Large intestine (tissue), 3 donors: ENCODE data around the gene ARNT2. TPM values are rescaled to one million over a fixed set of nuclear protein-coding genes. Genes with fewer than 3 reads are reported as not detected.

Experiments used
- DNase-seq, 2 donors: peaks; one replicate each; pipeline versions ENCODE4 v3.0.0 to v3.0.0-alpha.2; 2013
- H3K27ac ChIP-seq: one replicate; pipeline ENCODE4 v1.5.1; 2013; ENCODE audit warnings: low read length
- H3K27me3 ChIP-seq: 2 replicates; pipeline ENCODE4 v1.6.1; 2013; ENCODE audit warnings: low read length; ENCODE audit not compliant: control insufficient read depth, insufficient read depth
- H3K36me3 ChIP-seq: 2 replicates; pipeline ENCODE4 v1.6.1; 2013; ENCODE audit warnings: low read length; ENCODE audit not compliant: control insufficient read depth, insufficient read depth
- H3K4me1 ChIP-seq: one replicate; pipeline ENCODE4 v1.6.1; 2013; ENCODE audit warnings: low read length; ENCODE audit not compliant: control insufficient read depth, insufficient read depth
- H3K4me3 ChIP-seq: one replicate; pipeline ENCODE4 v1.5.1; 2013; ENCODE audit warnings: low read length
- H3K9me3 ChIP-seq: one replicate; pipeline ENCODE4 v1.6.1; 2013; ENCODE audit warnings: mild to moderate bottlenecking, low read depth, low read length, moderate library complexity; ENCODE audit not compliant: control insufficient read depth
- WGBS: methylation state at CpG from one replicate; pipeline ENCODE4 v1.1.5; 2013; ENCODE audit warnings: low lambda C conversion rate; ENCODE audit not compliant: insufficient coverage; 5-methylcytosine and 5-hydroxymethylcytosine counted together
- polyA plus RNA-seq: library from polyadenylated mRNA; unstranded; fragments of 120-200 nt; gene quantifications from one replicate; pipeline ENCODE4 v1.2.1, GENCODE V29; 2013

The ARNT2 gene
- polyA plus RNA-seq, 1 donor = 8.0 TPM

DNA sequence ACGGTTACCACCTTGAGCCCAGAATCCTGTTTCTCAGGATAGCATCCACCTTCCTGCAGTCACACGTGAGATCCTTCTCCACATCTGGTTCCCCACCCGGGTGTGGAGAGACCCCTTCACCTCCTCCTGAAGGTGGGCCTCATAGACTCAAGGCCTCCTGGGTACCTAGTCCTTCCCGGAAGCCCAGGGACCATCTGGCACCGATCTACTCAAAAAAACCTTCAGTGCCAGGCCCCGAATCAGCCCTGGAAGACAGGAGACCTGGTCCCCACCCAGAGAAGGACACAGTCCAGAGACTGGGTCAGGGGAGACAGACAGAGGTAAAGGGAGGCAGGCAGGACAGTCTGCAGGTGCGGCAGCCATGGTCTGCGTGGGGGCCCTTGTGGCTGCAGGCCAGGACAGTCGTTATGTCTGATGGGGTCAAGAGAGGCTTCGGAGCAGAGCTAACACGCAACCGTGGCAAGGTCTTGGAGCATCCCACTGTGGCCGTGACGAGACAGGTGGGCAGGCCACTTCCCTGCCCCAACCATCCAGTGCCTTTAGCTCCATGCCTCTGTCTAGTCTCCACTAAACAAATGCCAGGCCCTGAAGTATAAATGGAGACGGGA is 178.7 kb downstream of the ARNT2 start:
- Histone ChIP-seq H3K4me3 (no peak overlapping the region), H3K4me1 (no peaks in the 10 kb centered on the region), H3K9me3 (no peaks in the 10 kb centered on the region), H3K36me3 (no peaks in the 10 kb centered on the region), H3K27ac (no peak overlapping the region), H3K27me3 (no peaks in the 10 kb centered on the region)
- no peak for DNase-seq
- no CpG with 5 or more reads among the region's 15 CpGs for WGBS

DNA sequence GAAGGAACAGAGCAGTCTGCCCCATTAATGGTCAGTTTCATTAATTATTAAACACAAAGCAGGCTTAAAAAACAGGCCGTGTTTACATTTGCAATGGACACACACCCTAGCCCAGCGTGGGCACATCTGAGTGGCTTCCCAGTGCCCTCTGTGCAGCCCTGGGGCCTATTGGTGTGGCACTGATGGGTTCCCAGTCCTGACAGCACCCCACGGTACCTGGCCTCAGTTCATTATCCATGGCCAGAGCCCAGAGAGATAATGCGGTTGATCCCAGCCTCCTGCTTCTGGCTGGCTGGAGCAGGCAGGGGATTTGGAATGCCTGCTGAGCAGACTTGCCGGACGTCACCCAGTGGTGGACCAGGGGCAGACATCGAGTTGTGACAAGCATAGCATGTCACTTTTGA is 180.4 kb downstream of the ARNT2 start:
- Histone ChIP-seq H3K4me1 (no peaks in the 10 kb centered on the region), H3K27me3 (no peaks in the 10 kb centered on the region), H3K9me3 (no peaks in the 10 kb centered on the region), H3K27ac (no peak overlapping the region), H3K4me3 (no peak overlapping the region), H3K36me3 (no peaks in the 10 kb centered on the region)
- WGBS = no CpG with 5 or more reads among the region's 7 CpGs
- no peak for DNase-seq

DNA sequence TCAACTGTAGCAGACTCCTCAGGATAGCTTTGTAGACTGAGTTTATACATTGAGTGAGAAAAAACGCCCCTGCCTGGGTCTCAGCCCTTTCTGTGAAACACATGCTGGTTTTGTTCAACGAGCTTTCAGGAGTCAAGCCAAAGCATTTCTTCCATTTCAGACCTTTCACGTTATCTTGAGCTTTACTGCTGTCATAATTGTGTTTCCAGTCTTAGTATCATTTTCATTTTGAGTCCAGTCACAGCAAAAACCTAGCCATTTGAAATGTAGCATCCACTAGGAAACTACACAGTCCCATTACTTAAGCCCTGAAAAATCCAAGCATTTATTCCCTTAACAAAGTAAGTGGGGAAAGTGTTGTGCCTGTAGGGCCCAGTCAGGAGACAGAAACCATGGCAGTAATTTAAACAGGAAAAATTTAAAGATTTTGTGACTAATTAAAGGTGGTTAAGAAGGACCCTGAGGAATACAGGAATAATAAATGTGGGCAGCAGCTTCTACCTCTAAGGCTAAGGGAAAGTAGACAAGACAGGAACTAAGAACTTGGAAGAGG is 180.9 kb downstream of the ARNT2 start:
- no peak overlapping the region for H3K27ac ChIP-seq
- H3K27me3 ChIP-seq = no peaks in the 10 kb centered on the region
- no peak for DNase-seq
- no peaks in the 10 kb centered on the region for H3K9me3 ChIP-seq
- 80% methylated on average over 1 of the region's 3 CpGs for WGBS
- H3K36me3 ChIP-seq = no peaks in the 10 kb centered on the region
- H3K4me3 ChIP-seq = no peak overlapping the region
- H3K4me1 ChIP-seq = no peaks in the 10 kb centered on the region

DNA sequence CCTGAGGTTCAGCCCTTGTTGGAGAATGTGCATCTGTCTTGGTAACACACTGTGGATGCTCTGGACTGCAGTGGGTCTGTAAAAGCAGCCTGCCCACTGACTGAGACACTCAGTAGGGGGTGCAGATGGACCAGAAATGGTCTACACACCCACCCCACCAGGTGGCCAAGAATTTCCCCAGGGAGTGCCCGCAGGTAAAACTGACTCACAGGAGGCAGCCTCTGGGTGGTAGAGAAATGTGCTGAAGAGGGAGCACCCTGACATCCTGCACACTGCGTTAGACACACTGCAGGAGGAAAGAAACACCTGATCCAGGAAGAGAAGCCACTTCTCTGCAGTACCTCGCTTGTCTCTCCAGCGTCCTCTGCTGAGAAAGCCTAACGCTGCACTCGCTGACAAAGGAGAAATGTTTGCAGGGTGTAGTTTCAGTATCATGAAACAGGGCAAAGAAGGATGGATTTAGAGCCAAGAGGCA is 181.4 kb downstream of the ARNT2 start:
- Histone ChIP-seq H3K4me1 (no peaks in the 10 kb centered on the region), H3K36me3 (no peaks in the 10 kb centered on the region), H3K27ac (no peak overlapping the region), H3K4me3 (no peak overlapping the region), H3K9me3 (no peaks in the 10 kb centered on the region), H3K27me3 (no peaks in the 10 kb centered on the region)
- 67% methylated on average over 1 of the region's 6 CpGs for WGBS
- DNase-seq = no peak

DNA sequence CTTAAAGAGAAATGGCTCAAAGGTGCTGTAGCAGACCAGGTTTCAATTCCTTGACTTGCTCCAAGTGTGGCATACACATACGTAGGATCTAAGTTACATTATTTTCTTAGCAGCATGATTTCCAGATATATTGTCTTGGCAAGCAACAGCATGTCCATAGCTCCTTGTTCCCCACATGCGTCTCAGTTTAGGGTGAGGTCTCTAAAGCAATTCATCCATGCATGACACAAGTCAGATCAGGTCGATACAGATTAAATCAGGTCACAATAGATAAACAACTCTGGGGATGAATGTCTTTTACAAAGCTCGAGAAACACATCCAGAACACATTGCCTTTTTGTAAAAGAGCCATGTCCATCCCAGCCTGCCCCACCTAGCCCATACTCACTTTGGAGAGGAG is 182.0 kb downstream of the ARNT2 start:
- 80% methylated on average over 2 of the region's 4 CpGs for WGBS
- no peak overlapping the region for H3K27ac ChIP-seq
- no peaks in the 10 kb centered on the region for H3K36me3 ChIP-seq
- no peaks in the 10 kb centered on the region for H3K27me3 ChIP-seq
- H3K4me3 ChIP-seq = no peak overlapping the region
- H3K4me1 ChIP-seq = no peaks in the 10 kb centered on the region
- no peaks in the 10 kb centered on the region for H3K9me3 ChIP-seq
- DNase-seq = no peak

DNA sequence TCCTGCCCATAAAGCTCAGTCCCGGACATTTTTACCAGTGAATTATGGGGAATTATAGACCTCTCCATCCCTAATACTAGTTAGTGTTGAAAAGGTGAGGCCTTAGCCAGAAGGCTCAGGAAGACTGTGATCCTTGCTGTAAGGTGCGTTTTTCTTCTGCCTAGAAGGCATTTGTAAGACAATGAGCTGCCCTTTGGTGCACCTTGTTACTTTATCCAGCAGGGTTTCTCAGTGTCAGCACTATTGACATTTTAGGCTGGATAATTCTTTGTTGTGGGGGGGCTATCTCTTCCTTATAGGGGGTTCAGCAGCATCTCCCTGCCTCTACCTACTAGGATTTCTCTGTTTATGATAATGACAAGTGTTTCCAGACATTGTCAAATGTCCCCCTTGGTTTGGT is 182.8 kb downstream of the ARNT2 start:
- no peak overlapping the region for H3K27ac ChIP-seq
- no CpG with 5 or more reads among the region's 2 CpGs for WGBS
- no peaks in the 10 kb centered on the region for H3K9me3 ChIP-seq
- H3K4me3 ChIP-seq = no peak overlapping the region
- no peak for DNase-seq
- H3K4me1 ChIP-seq = no peaks in the 10 kb centered on the region
- no peaks in the 10 kb centered on the region for H3K27me3 ChIP-seq
- no peaks in the 10 kb centered on the region for H3K36me3 ChIP-seq

DNA sequence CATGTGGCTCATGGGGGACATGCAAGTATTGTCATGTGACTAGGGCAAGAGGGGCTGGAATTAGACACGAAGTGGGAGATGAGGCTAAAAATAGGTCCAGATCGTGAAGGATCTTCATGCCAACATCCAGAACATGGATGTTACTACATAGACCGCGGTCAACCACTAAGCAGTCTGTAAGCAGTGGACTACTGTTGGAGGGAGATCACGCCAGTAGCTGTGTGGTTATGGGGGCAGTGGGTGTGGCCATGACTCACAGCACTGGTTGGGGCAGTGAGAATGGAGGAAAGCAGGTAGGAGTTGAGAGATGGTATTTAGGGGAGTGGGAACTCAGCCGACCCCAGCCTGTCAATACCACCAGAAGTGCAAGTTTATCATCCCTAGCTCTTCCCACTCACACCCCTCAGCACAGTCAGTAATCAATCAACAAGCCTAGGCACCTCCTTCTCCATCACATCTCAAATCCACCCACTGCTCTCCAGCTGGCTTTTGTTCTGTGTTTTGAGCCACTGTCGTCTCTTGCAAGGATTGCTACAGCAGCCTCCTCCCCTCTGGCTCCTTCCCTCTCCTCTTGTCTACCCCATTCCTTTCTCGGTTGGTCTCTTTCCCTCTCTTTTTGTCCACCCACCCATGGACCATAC is 183.8 kb downstream of the ARNT2 start:
- Histone ChIP-seq H3K9me3 (no peaks in the 10 kb centered on the region), H3K27me3 (no peaks in the 10 kb centered on the region), H3K36me3 (no peaks in the 10 kb centered on the region), H3K4me1 (no peaks in the 10 kb centered on the region), H3K4me3 (no peak overlapping the region), H3K27ac (no peak overlapping the region)
- DNase-seq = no peak
- WGBS = 80% methylated on average over 2 of the region's 8 CpGs

DNA sequence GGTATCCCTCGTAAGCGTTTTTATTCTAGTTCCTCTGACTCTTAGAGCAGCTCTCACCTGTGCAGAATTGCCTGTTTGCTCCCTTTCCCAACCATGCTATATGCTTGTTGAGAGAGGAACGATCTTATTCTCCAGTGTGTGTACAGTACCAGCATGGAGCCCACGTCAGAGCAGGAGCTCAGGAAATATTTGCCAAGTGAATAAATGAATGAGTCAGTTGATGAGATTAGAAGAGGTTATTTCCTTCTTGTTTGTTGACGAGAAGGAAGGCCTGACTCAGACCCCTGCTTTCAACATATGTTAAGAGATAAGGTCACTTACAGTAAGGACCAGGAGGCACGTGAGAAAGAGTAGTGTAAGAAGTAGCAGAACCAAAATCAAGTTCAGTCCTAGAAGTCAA is 184.6 kb downstream of the ARNT2 start:
- no peak for DNase-seq
- no peaks in the 10 kb centered on the region for H3K27me3 ChIP-seq
- no peaks in the 10 kb centered on the region for H3K36me3 ChIP-seq
- WGBS = 90% methylated on average over 2 of the region's 6 CpGs
- no peak overlapping the region for H3K4me3 ChIP-seq
- no peaks in the 10 kb centered on the region for H3K9me3 ChIP-seq
- H3K4me1 ChIP-seq = no peaks in the 10 kb centered on the region
- no peak overlapping the region for H3K27ac ChIP-seq

DNA sequence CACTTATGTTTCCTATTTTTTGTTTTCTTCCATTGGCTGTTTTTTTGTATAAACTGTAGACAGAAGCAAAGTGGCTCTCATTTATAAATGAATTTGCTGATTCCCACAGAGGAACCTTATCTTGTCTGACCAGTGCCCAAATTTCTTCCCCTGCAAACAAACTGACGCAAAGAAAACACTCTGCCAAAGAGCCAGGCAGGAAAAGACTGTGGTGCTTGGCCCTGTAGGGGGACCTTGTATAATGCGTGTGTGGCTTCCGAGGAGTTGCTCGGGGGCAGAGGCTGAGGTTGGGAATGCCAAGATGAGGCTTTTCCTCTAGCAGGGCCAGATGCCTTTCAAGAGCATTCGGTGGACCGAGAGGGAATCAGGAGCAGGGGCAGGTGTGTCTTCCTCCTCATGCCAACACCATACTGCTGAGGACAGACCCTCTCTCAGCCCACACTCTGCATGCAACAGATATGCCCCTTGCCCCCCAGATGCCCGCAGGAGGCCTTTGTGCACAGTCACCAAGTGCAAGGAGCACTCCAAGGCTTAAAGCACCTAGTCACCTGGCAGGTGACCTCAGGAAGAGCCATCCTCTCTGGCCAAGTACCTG is 186.7 kb downstream of the ARNT2 start:
- DNase-seq = no peak
- no CpG with 5 or more reads among the region's 7 CpGs for WGBS
- no peaks in the 10 kb centered on the region for H3K36me3 ChIP-seq

DNA sequence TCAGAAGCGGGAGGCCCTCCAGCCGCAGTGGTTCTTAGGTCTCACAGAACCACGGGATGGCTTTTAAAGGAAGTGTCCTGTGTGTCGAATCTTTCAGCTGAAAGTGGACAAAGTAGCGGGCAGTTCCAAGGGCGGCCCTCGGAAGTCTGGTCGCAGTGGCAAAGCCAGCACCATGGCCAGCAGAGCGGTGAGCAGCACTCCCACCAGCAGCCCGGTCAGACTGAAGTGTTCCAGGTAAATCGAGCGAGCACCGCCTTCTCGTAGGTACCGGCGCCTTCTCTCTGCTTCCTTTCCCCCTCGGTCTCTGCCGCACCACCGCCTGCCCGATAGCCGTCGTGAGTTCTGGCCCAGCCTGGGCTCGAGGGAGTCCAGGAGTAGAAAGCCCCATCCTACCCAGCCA is 187.3 kb downstream of the ARNT2 start:
- no peak overlapping the region for H3K4me3 ChIP-seq
- peaks cover 5% of the 10 kb centered on the region for H3K4me1 ChIP-seq
- H3K36me3 ChIP-seq = no peaks in the 10 kb centered on the region
- H3K9me3 ChIP-seq = no peaks in the 10 kb centered on the region
- WGBS = no CpG with 5 or more reads among the region's 23 CpGs
- H3K27me3 ChIP-seq = no peaks in the 10 kb centered on the region
- no peak overlapping the region for H3K27ac ChIP-seq
- no peak for DNase-seq

More for the DNA sequence above, 186.7 kb downstream of the ARNT2 start:
- Histone ChIP-seq H3K4me3 (no peak overlapping the region), H3K27ac (no peak overlapping the region), H3K4me1 (no peaks in the 10 kb centered on the region), H3K9me3 (no peaks in the 10 kb centered on the region), H3K27me3 (no peaks in the 10 kb centered on the region)
